GM23338 (cell line): Measurements from ENCODE around the gene PRDM11.

Source experiments
- CREB1 ChIP-seq: fragments of 250-450 bp; sonication (Bioruptor Pico); IDR thresholded peaks from 2 replicates; pipeline ENCODE4 v1.5.0; 2020; ENCODE audit warnings: low read depth, mild to moderate bottlenecking, moderate library complexity
- CTCF ChIP-seq, 2 experiments: fragments of 200-600 bp in 1 of 2; sonication (generic) in 1 of 2; conservative IDR thresholded peaks; 2 replicates each; pipeline versions ENCODE4 v1.5.1 to v1.6.1; 2016 to 2017; ENCODE audit warnings: antibody characterized with exemption in 2 of 2, low read depth in 2 of 2, mild to moderate bottlenecking in 2 of 2, moderate library complexity in 1 of 2
- ETS1 ChIP-seq: IDR thresholded peaks from 2 replicates; pipeline ENCODE4 v1.6.1; 2016; ENCODE audit warnings: antibody characterized with exemption
- EZH2 ChIP-seq: fragments of 200-600 bp; sonication (generic); IDR thresholded peaks from one replicate; pipeline ENCODE4 v1.8.0; 2017; ENCODE audit warnings: antibody characterized with exemption, mild to moderate bottlenecking, low read depth; ENCODE audit not compliant: unreplicated experiment
- EZH2phosphoT487 ChIP-seq: fragments of 200-600 bp; sonication (generic); IDR thresholded peaks from one replicate; pipeline ENCODE4 v1.8.1; 2018; ENCODE audit warnings: antibody characterized with exemption; ENCODE audit not compliant: unreplicated experiment
- POLR2AphosphoS5 ChIP-seq: IDR thresholded peaks from 2 replicates; pipeline ENCODE4 v1.6.1; 2016; ENCODE audit warnings: antibody characterized with exemption, low read depth
- REST ChIP-seq: IDR thresholded peaks from one replicate; pipeline ENCODE4 v1.6.1; 2018; ENCODE audit warnings: antibody characterized with exemption; ENCODE audit not compliant: unreplicated experiment
- STAT1 ChIP-seq: IDR thresholded peaks from one replicate; pipeline ENCODE4 v1.6.1; 2016; ENCODE audit warnings: antibody characterized with exemption; ENCODE audit not compliant: unreplicated experiment
- ZNF114 ChIP-seq: fragments of 250-450 bp; sonication (Bioruptor Pico); IDR thresholded peaks from 2 replicates; pipeline ENCODE4 v1.5.0; 2020; ENCODE audit warnings: mild to moderate bottlenecking, moderate library complexity
- ZNF331 ChIP-seq: fragments of 250-450 bp; sonication (Bioruptor Pico); IDR thresholded peaks from 2 replicates; pipeline ENCODE4 v1.5.0; 2020; ENCODE audit warnings: low read depth, mild to moderate bottlenecking, moderate library complexity

- TF ChIP-seq CTCF (conservative IDR thresholded peaks at IDR 0.05; ENCODE audit: low read depth in 2 of 2) (no peak), POLR2AphosphoS5 (no peak), EZH2 (no peak), REST (no peak), EZH2phosphoT487 (no peak), STAT1 (no peak), CREB1 (CRISPR knock-in tag) (no peak), ETS1 (no peak), ZNF114 (no peak), ZNF331 (CRISPR knock-in tag) (no peak)
Observed at GRCh38 chr11:45225277-45225676, 78.8 kb downstream of the PRDM11 start.
